Retina (tissue), 1 donor: ENCODE measurements around the gene ZBTB17.
"Not testable (repeated sequence)": the region's sequence is repeated elsewhere in the genome, so short reads cannot be mapped to it uniquely, and the experiment has no call there.

ENCODE experiments used
- DNase-seq: peaks from one replicate; pipeline ENCODE4 v3.0.0-alpha.2; 2016

ZBTB17 gene

DNA sequence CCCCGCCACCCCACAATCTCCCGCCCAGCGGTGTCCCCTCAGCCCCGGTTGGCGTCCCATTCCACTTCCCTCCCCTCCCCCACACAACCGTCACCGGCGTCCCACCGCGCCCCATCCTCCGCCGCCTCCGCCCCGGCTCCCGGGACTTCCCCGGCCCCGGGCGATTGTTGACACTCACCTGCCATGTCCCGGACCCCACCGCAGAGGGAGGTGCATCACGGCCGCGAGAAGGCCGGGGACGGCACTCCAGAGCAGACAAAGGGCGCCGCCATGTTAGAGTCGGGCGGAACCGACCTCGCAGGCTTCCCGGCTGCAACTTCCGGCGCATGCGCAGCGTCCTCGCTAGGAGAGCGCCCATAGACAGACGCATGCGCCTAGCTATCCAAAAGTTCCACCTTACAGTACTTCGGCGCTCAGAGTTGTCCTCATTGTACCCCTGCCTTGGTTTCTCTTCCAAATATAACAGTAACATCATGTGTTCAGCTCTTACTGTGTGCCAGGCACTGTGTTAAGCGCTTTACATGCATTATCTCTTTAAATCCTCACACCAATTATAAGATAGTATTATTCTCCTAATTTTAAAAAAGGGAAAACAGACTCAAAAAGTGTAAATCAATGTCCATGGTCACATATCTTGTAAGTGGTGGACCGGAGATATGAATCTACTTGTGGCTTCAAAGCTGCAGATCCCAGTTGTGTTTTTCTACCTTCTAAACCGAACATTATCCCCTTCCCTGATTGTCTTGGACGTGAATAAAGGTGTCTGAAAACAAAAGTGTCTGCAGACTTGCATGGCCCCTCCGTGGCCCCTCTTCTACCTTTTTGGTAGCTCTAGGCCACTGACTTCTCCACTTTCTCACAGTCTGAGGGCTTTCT, at the start of gene ZBTB17:
Gene ZBTB17, minus strand, starts transcription at position 297 of the 876 bp plus-strand sequence. CDS start 27,606 bp downstream, outside the sequence.
- peak; percentile 96 for DNase-seq

DNA sequence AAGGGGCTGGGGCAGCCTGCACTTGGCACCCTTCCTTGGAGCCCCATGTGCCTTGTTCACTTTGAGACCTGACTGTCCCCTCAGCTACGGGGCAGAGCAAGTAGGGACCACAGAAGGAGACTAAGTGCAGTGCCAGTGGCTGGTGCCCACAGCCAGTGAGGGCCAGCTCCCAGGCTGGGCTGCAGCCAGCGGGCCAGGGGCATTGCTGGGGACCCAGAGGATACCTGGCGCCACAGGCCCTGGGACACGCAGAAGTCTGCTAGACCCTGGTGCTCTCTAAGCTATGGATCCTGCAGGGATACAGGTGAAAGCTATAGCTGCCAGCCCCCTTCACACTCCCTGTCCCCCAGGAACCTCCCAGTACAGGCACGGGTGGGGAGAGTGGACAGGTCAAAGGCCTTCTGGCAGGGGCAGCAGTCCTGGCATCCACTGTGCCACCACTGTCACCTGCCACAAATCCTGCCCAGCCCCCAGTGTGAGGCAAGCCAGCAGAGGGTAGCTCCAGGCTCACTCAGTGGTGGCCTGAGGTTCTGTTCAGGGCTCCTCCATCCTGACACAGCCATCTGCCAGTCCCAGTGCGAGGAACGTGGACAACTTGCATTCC, 47.3 kb upstream of the ZBTB17 start:
- DNase-seq: no peak

DNA sequence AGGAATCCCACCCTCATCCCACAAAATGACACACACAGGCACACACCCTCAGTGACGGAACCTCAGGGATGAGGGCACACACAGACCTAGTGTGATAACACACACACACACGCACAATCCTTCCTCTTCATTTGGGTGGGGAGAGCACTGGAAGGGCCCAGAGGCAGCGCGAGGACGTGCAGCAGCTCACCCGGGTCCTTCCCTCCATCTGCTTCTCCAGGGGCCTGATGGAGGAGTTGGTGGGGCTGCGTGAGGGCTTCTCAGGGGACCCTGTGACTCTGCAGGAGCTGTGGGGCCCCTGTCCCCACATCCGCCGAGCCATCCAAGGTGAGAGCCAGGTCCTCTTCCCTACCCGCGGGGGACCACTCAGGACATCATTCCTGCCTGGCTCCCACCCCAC, 46.5 kb upstream of the ZBTB17 start:
- DNase-seq: no peak

DNA sequence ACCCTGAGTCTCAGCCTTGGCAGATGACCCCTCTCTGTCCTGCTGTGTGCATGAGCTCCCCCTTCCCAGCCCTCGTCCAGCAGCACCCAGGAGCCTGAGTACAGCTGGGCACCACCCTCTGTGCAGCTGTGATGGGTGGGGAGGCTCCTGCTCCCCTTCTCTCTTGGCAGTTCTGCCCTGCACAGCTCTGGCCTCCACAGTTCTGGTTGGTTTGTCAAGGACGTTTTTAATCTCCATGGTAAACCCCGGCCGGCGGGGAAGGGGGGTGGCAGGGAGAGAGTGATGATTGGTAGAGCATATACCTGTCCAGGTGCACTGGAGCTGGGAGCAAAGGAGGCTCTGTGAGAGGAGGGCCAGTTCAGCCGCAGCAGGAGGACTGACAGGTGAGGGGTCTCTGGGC, 45.8 kb upstream of the ZBTB17 start, which contains the start of gene CLCNKA:
Gene CLCNKA, plus strand, starts transcription at position 356 of the 400 bp plus-strand sequence. CDS start 584 bp downstream, outside the sequence.
- DNase-seq: no peak

DNA sequence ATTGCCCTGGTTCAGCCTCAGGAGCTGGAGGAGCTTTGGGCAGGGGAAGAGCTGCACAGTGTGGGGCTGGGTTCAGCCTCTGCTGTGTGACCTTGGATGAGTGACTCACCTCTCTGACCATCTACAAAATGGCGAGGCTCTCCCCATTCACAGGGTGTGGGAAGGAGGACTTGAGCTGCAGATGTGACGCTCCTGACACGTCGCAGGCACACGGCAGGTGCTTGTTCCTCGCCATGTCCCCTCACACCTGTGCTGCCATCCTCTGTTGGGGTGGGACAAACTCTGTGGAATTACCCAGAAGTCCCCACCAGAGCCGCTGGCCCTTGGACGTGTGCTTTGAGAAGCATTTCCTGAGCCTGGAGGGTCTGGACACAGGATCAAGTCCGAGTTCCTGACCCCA, 45.0 kb upstream of the ZBTB17 start:
- DNase-seq: not testable (repeated sequence)

DNA sequence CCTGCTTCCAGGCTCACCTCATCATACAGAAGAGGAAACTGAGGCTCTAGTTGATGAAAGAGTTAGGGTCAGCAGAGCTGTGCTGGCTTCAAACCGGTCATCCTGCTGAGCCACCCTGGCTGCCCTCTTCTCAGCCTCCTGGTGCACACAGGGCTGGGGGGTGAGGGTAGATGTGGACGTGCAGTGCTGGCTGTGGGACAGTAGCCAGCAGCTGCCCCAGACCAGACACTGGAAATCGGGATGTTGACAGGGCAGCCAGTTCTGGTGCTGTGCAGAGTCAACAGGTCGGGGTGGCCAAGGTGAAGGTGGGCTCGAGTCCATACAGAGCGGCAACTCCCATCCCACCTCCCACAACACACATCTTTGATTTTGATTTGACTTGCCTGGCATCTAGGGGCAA, 44.4 kb upstream of the ZBTB17 start:
- no peak for DNase-seq

DNA sequence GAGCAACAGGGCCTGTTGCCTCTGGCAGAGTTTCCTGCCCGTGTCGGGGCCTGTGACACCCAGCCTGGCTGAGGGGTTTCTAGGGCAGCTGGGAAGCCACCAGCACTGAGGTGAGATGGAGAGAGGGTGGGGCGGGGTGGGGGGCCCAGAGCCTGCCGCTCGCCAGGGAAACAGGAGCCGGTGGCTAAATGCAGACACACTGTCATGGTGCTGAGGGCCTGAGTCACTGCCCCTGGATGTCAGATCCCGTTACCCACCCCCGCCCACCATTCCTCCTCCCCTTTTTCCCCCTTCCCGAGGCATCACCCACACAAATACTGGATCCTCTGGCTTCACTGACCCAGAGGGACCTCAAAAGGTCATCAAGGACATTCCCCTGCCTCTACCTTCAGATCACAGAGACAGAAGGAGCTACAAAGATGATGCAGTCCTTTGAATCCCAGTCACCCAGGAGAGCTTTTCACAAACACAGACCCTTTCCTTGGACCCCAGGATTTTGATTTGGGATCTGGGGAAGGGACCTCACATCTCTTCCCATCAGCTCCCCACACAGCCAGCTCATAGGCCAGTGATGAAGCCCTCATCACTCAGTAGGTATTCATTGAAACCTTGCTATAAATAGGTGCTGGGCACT, 43.9 kb upstream of the ZBTB17 start:
- DNase-seq: no peak

DNA sequence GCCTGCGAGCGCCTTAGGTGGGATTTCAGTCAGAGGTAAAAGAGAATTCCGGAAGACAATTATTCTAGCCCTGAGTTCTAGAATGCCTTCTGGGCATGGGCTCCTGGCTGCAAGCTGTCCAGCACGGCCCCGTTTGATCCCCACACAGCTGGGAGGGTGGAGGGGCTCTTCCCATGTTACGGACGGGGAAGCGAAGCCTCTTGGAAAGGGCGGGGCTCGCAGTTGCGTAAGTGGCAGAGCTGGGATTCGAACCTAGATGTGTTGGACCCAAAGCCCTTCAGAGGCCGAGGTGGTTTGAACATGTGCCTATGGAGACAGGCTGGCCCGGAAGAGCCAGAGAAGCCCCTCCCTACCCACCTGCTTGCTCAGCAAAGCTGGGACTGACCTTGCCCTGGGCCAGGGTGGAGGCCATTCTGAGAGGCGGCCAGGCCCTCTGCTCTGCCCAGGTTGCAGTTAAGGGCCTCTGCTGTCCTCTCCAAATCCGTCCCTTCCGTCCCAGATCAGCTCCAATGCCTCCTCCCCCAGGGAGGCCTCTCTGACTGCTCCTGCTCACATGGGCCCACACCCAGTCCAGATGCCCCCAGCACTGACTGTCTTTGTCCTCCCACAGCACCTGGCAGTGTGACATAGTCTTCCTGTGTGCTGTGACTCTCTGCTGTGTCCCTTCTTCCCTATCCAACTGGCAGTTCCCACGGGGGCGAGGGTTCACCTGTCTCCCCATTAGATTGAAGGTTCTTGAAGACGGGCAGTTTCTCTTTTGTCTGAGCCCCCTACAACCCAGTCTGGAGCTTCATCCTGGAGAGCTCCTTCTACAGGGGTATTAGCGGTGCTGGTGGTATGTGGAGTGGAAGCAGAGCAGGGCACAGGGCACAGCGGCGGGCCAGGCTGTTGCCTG, 43.1 kb upstream of the ZBTB17 start:
- DNase-seq: no peak

DNA sequence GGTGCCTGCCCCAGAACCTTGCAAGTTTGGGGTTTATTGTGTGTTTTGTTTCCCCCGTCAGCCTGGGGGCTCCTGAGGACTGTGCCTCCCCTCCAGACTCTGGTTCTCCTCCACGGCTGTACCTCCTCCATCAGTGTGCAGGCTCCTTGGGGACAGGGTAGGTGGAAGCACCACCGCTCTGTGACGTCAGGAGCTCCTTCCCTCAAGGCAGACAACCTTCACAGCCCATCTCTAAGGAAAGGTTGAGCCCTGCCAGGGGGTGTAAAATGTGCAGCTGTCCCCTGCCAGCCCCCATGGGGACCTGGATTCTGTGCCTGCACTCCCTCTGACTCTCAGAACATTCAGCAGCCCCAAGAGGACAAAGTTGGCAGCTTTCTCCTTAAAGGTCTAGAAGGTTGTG, 42.4 kb upstream of the ZBTB17 start:
- DNase-seq: no peak

DNA sequence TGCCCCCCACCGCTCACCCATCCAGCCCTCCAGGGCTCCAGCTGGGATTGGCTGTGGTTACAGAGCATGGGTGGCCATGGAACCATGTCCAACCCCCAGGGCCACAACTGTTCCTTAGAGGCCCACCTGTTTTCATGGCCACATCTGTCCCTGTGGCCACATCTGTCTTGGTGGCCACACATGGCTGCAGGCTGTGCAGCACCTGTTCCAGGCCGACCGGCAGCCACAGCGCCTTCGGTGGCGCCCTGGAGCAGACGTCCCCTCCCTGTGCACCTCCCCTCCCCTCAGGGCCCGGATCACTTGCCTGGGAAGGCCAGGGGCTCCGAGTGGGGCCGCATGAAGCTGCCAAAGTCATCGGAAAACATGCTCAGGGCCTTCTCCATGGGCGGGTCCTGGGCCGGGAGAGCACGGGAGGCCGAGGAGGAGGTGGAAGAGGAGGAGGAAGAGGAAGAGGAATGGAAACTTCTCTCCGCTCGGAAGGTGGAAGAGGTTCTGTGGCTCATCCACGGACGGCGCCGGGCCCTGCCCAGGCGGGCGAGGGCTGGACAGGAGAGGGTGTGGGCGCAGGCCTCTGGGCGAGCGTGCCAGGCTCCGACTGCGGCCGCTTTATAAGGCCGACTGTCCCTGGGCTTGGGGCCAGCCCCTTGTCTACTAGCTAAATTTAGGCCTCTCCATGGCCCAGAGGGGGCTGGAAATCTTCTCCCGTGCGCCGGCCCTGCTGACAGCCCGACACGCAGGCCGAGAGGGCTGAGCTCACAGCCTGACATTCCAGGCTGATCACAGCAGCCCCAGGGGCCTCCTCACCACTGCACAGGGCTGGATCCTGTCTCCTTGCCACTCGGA, 41.8 kb upstream of the ZBTB17 start, which contains the start of gene HSPB7:
Gene HSPB7, minus strand, starts transcription at position 583 of the 843 bp plus-strand sequence. Its CDS starts 80 bp downstream, at position 503.
- peak; percentile 61 for DNase-seq

DNA sequence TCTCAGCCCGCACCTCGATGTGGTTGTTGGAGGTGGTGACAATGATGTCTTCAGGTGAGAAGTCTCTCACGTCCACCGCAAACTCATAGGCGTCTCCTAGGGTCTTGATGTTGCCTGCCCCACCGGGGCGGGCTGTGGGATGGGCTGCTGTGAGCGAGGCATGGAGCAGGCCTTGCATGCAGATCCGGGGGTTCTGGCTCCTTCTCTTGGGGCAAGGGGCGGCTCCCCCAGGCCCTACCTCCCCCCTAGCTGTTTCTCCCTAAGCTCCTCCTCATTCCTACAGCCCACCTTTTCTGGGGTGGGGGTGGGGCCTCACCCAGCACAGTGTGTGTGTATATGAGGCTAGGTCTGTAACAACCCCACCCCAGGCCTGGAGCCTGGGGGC, 41.2 kb upstream of the ZBTB17 start:
- no peak for DNase-seq

DNA sequence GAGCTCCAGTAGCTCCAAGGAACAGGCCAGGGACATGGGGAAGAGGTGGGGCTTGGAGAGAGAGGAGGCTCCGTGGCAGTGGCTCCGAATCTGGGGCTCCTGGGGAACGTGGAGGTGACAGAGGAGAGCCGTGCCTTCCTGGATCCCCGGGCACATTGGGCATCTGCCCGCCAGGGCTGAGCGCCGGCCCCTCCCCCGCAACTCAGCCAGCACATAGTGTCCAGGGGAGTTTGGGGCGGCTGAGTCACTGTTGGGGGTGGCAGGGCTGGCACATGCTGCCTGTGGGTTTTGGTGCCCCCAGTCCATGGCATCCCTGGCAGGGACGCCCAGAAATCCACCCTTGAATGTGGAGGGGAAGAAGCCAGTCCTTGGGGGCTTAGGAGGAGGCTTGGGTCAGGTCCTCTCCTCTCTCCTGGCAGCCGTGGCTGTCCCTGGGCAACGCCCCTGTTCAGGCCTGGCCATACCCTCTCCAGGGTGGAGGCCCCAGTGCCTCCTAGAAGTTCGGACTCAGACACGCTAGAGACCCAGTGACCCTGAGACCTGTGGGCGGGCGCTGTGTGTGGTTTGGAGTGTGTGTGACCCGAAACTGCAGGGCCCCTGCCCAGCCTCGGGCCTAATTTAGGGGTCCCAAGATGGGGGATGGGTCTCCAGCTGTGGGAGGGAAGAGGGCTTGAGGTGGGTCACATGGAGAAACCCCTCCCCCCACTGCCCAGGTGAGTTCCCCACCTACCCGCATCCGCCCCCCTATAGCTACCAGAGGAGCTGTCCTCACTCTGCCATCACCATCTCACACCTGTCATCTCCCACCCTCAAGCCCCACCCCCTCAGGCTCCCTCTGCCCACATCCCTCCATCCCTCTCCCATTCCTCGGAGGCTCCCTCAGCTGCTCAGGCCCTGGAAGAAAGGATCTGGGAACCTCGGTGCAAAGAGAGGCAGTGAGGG, 40.3 kb upstream of the ZBTB17 start:
- DNase-seq: no peak

DNA sequence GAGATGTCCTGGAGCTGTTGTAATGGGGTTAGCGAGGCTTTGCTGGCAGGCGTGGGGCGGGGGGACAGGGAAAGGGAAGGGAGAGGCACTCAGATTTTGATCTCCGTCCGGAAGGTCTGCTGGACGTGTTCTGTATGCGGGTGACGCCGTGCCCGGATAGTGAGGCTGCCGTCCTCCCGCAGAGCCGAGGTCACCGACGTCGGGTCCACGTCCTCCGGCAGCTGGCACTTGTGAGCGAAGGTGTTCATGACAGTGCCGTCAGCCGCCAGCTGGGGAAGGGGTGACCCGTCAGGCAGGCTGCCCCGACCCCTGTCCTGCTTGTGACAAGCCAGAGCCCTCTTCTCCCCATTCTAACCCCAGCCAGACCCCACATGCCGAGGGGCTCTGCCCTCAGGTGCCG, 39.6 kb upstream of the ZBTB17 start:
- no peak for DNase-seq

DNA sequence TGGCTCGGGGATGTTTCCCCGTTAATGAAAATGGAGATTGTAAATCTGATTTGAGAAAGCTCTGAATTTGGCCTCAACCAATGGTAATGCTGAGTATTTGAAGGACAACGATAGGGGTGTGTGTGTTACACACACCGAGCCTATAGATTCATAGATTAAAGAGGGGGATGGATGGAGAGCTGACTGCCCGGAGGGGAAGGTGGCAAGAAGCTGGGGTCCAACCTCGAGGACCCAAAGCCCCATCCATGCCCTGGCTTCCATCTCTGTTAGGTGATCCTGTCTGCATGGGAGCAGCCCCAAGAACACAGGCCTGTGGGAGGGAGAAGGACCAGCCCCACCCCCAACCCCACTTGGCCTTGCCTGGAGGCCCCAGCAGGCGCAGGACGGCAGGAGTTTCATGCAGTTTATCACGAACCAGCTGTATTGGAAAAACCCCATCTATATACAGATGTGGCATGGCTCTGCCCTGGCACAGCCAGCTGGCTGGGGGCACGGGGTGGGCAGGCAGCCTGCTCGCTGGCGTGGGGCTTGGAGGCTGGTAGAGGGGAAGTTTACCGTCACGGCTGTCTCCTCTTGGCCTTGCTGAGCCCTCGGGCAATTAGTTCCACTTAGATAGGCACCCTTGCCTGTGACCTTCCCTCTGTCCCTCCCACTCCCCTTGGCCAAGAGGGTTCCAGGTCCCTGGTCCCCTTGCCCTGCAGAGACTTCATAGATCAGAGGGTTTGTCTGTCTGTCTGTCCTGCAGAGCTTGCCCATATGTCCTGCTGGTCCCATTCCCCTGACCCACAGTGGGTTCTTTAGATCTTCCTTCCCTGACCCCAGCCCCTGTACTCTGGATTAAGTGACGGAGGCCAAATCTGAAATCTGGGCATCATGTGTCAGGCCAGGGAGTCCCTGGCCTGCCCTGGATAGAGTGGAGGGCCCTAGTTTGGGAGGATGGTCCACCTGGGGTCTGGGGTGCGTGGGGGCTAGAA, 38.9 kb upstream of the ZBTB17 start:
- DNase-seq: peak; percentile 45

DNA sequence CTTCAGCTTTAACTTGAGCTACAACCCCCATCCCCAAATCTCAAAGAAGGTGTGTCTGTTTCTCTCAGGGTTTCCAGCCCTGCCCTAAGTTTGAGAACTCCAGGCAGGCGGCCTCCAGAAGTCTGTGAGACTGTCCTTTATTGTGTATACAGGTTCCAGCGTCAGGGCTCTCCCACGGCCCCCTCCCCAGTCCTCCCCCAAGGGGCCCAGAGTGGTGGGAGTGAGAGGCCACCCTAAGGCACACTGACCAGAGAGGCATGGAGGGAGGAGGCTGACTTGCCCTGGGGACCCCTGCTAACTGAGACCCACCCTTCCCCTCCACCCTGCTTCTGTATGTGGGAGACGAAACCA, 38.0 kb upstream of the ZBTB17 start:
- no peak for DNase-seq

DNA sequence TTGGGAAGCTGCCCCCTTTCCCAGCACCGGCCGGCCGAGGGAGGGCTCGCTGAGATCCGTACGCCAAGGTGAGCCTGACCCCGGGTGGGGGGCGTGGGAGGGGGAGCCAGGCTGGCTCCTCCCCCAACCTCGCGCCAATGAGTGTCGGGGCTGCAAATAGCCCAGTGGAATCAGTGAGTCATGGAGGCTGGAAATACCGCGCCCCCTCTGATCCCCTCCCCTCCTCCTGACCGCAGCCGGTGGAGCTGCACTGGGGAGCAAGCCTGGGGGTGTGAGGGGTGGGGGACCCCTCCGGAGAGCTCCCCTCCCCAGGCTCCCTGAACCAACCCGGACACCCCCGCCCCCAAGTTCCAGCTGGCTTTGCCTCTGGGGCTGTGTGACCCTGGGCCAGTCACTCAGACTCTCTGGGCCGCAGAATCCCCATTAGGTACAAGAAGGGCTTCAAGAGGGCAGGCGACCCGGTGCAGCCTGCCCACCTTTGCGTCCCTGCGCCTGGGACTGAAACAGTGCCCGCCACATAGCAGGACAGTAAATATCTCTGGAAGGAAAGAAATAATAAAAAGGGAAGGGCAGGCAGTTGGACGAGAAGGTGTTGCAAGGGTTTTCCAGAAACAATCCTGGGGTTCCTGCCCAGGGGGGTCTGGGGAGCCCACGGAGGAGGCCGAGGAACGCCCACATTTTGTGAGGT, 37.5 kb upstream of the ZBTB17 start:
- no peak for DNase-seq

DNA sequence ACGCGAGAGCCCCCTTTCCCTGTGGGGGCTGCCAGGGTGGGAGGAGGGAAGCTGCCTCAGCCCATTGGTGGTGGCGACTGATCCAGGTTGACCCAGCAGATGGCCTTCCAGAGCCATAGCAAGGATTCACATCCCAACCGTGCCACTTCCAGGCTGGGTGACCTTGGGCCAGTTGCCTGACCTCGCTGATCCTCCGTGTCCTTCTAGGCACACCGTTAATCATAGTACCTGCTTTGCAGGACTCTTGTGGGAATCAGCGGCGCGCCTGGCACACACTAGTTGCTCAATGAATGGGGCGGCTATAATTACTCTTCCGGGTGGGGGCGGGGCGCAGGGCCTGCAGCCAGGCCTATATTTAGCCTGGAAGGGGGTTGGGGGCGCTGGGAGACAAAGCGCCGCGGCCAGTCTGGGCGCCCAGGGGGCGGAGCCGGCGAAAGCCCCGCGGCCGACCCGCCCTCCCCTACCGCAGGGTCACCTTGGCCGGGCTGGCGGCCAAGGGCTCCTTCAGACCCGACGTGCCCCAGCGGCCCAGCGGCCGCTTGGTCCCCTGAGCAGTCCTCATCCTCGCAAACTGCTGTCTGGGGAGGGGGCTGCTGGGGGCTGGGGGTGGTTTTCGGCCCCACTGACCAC, 36.8 kb upstream of the ZBTB17 start:
- peak; percentile 53 for DNase-seq

DNA sequence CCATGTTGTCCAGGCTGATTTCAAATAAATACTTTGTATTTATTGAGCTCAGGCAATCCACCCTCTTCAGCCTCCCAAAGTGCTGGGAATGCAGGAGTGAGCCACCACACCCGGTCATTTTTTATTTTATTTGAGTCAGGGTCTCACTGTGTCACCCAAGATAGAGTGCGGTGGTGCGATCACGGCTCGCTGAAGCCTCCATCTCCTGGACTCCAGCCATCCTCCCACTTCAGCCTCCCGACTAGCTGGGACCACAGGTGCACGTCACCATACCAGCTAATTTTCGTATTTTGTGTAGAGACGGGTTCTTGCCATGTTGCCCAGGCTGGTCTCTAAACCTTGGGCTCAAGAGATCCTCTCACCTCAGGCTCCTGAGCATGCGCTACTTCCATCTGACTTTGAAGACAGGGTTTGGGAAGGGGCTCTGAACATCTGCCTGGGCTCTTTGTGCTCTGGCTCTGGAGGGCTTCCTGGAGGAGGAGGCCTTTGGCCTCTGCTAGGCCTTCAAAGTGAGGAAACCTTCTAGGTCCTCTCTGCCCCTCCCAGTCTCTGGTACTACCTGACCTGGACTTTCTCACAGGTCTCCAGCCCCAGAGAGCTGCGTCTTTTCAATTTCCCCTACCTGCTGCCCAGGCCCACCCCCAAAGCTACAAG, 36.2 kb upstream of the ZBTB17 start:
- DNase-seq: no peak
